ENCODE measurements around the gene LLGL2.

DNA sequence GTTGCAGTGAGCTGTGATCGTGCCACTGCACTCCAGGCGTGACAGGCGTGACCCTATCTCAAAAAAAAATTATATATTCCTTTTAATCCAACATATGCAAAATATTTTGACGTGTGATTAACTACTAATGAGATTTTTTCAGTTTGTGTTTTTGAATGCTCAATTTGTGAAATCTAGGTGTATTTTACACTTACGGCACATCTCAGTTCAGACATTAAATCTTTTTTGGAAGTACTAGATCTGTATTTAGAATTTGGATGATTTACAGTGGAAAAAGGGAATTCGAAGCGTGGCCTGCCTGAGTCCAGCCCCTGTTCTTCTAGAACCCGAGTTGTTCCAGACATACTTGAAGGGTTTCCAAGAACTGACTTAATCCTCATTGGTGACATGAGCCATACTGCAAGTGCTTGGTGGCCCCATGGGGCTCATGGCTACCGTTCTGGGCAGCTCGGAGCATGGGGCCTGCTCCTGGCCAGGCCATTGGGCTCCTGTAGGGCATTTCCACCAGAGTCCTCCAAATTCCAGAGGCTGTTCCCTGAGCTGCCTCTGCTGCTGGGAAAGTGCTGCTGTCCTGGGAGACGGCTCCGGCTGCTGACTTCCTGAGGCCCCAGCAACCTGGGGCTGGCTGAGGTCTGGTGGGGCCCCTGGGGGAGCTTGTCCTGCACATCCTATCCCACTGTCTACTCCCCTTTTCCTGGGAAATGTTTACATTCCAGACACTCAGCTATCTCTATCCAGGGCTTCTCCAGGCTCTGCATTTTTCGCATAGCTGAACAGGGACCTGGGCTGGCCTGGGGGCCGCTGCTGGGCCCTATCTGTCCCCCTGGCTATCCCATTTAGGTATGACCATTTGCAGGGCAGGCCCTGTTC lies 27.2 kb downstream of the LLGL2 start:
- TF ChIP-seq CTCF (conservative IDR thresholded peaks at IDR 0.05; ENCODE audit: low read depth, low read length) (no peak), EZH2 (IDR thresholded peaks at IDR 0.05; ENCODE audit: borderline replicate concordance, low read depth, low read length, poor library complexity, severe bottlenecking) (no peak)

Measured in A673 (cell line).